Breast epithelium (tissue), 3 donors: ENCODE data around the gene KCNK15.

Experiments
- POLR2A ChIP-seq: fragments of 450-650 bp; IDR thresholded peaks from one replicate; pipeline ENCODE4 v1.6.1; 2016; ENCODE audit warnings: antibody characterized with exemption, mild to moderate bottlenecking, moderate library complexity
- POLR2AphosphoS5 ChIP-seq, 3 donors: sonication (generic); formaldehyde crosslinking; IDR thresholded peaks; one replicate each; pipeline ENCODE4 v1.6.1; 2017; ENCODE audit warnings: antibody characterized with exemption in 3 of 3

DNA sequence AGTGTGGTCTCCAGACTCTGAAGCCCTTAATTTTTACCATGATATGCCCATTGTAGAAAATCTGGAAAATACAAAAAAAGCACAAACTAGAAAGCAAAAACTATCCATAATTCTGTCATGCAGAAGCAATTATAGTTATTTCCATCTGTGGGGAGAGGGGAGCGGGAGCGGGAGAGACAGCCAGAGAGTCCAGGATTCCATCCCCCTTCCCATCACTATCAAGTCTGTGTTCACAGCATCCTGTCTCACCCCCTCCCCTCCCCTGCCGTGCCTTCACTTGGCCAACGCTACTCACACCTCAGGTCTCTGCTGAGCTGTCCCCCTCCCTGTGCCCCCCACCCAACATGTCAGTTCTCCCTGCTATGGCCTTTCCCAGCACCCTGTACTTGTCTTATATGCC, 50.2 kb downstream of the KCNK15 start:
- TF ChIP-seq POLR2AphosphoS5 (IDR thresholded peaks at IDR 0.05) (no peak), POLR2A (no peak)
